Rectal smooth muscle tissue (tissue), 1 donor: ENCODE data around the gene VPS37B.

Experiments
- H3K27ac ChIP-seq: one replicate; pipeline ENCODE4 v1.7.0; 2013; ENCODE audit warnings: low read depth, low read length, inconsistent platforms
- H3K27me3 ChIP-seq: one replicate; pipeline ENCODE4 v1.7.0; 2013; ENCODE audit warnings: low read length; ENCODE audit not compliant: control insufficient read depth, insufficient read depth
- H3K36me3 ChIP-seq: one replicate; pipeline ENCODE4 v1.7.0; 2013; ENCODE audit warnings: low read length; ENCODE audit not compliant: control insufficient read depth, insufficient read depth
- H3K4me1 ChIP-seq: one replicate; pipeline ENCODE4 v1.7.0; 2013; ENCODE audit warnings: low read length; ENCODE audit not compliant: control insufficient read depth, insufficient read depth
- H3K4me3 ChIP-seq: one replicate; pipeline ENCODE4 v1.7.0; 2013; ENCODE audit warnings: low read length
- H3K9ac ChIP-seq: one replicate; pipeline ENCODE4 v1.7.0; 2013; ENCODE audit warnings: low read length

VPS37B gene

DNA sequence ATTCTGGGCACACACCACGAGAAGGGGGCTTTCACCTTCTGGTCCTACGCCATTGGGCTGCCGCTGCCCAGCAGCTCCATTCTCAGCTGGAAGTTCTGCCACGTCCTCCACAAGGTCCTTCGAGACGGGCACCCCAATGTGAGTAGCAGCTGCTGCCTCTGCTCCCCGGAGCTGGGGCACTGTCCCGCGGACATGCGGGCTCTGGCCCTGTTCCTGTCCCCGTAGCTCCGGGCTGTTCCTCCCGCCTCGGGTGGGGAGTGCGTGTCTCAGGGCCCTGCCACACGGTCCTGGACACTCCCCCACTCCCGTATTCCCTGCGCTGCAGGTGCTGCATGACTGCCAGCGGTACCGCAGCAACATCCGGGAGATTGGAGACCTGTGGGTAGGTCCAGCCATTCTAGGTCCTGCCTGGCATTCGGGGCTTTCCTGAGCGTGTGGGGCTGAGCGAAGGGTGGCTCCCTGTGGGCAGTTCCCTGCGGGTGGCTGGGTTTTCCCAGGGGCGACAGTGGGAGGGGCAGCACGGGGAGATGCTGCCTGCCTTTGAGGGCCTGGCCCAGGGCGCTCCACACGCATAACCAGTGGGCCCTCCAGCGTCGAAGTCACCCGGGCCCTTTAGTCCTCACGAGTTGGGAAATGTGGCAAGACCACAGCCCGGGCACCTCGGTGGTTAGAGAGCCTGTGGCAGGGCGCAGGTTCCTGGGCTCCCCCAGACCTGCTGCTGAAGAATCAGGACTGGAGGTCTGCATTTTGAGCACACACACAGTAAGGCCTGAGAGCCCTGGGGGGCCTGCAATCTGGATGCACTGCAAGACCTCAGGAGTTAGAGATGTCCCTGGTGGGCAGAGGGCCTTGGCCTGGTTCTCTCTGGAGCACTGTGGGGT, 47.2 kb downstream of the VPS37B start:
- Histone ChIP-seq H3K4me1 (no peaks in the 10 kb centered on the region), H3K4me3 (no peak overlapping the region), H3K27me3 (no peaks in the 10 kb centered on the region), H3K9ac (no peak overlapping the region), H3K27ac (no peak overlapping the region), H3K36me3 (no peaks in the 10 kb centered on the region)

- no peaks in the 10 kb centered on the region for H3K36me3 ChIP-seq
- no peak overlapping the region for H3K4me3 ChIP-seq
- no peaks in the 10 kb centered on the region for H3K27me3 ChIP-seq
- H3K4me1 ChIP-seq: no peaks in the 10 kb centered on the region
- H3K9ac ChIP-seq: no peak overlapping the region
- H3K27ac ChIP-seq: no peak overlapping the region
These were observed 48.0 kb downstream of the VPS37B start for GRCh38 chr12:122847921-122848421.

DNA sequence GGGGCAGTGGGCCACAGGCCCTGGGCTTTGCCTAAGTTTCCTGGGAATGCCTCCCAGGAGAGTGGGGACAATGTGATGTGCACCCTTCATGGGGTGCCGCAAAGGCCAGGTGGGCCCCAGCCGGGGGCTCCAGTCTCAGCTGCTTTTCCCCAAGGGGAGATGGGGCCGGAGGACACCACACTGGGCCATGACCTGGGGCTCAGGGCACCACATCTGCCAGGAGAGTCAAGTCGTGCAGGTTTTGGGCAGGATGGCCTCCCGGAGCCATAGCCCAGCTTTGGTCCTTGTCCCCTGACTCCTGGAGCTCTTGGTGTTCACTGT, 48.4 kb downstream of the VPS37B start:
- Histone ChIP-seq H3K27ac (no peak overlapping the region), H3K36me3 (no peaks in the 10 kb centered on the region), H3K4me1 (no peaks in the 10 kb centered on the region), H3K4me3 (no peak overlapping the region), H3K27me3 (no peaks in the 10 kb centered on the region), H3K9ac (no peak overlapping the region)

DNA sequence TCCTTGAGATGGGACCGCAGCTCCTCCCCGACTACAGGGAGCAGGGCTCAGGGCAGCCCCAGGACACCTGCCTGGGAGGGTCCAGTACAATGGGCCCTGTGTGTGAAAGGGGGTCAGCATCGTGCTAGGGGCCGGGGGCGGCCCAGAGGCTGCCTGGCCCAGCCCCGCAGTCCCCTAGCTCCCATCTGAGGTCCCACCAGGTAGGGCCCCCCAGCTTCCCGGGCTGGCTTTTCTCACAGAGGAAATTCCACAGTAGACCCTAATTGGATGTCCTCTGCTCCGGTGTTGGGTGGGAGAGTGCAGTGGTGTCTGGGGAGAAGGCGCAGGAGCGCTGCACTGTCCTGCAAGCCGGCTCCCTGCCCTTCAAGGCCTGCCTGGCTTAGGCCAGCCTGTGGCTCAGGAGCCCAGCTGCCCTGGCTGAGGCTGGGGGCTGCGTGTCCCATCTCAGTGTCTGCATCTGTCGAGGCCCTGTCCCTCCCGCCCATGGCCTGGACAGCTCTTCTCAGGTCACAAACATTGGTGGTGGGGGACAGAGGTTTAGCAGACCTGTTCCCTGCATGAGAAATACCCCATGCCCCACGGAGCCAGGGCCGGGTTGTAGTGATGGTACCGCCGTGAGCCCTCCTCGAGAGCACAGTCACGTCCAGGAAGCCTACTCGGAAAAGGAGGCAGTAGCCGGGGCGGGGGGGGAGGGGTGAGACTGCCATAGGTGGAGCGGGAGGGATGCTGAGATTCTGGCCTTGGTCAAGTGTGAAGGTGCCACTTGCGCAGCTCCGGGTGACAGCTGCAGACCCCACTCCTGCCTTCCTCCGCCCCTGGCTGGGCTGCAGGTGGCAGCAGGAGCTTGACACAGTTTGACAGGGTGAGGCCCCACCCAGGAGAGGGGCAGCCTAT, 49.1 kb downstream of the VPS37B start:
- Histone ChIP-seq H3K27ac (no peak overlapping the region), H3K4me1 (no peaks in the 10 kb centered on the region)

GRCh38 chr12:122845865-122846621, 49.9 kb downstream of the VPS37B start:
- no peak overlapping the region for H3K4me3 ChIP-seq
- H3K27ac ChIP-seq: no peak overlapping the region
- no peaks in the 10 kb centered on the region for H3K27me3 ChIP-seq
- H3K36me3 ChIP-seq: no peaks in the 10 kb centered on the region
- H3K9ac ChIP-seq: no peak overlapping the region
- H3K4me1 ChIP-seq: no peaks in the 10 kb centered on the region

More for the DNA sequence above, 49.1 kb downstream of the VPS37B start:
- Histone ChIP-seq H3K36me3 (no peaks in the 10 kb centered on the region), H3K27me3 (no peaks in the 10 kb centered on the region), H3K4me3 (no peak overlapping the region), H3K9ac (no peak overlapping the region)

DNA sequence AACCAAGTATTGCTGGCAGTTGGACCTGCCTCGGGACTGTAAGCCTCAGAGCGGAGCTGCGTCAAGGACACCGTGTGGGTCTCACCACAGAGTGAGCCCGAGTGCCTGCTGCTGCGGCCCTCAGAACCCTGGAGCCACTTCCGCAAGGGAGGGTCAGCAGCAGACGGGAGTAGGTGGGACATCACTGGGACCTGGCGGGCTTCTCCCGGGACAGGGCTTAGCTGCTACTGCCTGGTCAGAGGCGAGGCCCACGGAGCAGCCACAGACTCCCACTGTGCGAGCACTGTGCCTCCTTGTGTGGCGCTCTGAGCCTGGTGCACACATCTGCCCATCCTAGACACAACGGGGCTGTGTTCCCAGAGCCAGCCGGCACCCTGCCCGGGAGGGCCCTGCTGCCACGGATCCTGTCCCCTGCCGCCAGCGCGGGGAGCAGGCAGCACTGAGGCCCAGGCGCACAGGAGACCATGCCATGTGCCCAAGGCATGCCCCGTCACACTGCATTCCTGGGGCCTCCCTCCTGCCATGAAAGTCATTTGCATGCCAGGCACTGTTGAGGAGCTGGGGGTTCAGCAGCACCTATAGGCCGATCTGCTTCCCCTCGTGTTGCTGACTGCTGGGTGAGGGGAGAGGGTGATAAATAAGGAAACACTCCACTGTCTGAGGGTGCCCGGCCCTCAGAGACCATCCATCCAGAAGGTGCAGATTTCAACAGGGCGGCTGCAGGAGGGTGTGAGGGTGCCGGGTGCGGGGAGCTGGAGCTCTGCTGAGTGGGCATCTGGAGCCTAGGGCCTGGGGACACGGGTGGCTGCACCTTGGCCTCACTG, 50.7 kb downstream of the VPS37B start:
- Histone ChIP-seq H3K27me3 (no peaks in the 10 kb centered on the region), H3K27ac (peak overlapping the region; percentile 14), H3K4me3 (no peak overlapping the region), H3K36me3 (no peaks in the 10 kb centered on the region), H3K4me1 (no peaks in the 10 kb centered on the region), H3K9ac (no peak overlapping the region)

DNA sequence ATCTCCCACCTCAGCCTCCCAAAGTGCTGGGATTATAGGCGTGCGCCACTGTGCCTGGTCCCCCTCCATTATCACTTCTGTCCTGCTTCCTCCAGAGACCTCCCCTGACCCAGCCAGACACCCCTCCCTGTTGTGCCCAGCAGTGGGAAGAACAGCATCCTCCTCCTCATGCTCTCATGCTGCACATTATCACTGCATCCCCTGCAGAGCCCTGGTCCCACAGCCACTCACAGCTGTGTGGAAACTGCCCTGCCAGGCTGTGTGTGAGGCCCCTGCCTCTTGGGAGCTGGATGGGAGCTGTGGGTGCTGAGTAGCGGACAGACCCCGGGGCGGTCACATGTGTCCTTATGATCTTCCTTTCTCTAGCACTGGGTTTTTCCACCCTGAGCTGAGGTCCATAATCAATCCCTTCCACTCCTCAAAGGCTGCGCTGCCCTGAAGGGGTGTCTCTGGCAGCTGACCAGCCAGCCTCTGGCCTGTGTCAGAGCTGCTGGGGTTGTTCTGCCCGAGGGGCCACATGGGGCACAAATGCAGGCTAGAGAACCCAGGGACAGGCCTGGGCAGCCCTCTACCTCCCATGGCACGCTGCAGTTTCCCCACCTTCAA, 51.5 kb downstream of the VPS37B start:
- Histone ChIP-seq H3K4me1 (no peaks in the 10 kb centered on the region), H3K27me3 (no peaks in the 10 kb centered on the region), H3K27ac (peak overlapping the region; percentile 14), H3K9ac (no peak overlapping the region), H3K36me3 (no peaks in the 10 kb centered on the region), H3K4me3 (no peak overlapping the region)

GRCh38 chr12:122843455-122843854, 52.5 kb downstream of the VPS37B start:
- Histone ChIP-seq H3K4me1 (no peaks in the 10 kb centered on the region), H3K36me3 (no peaks in the 10 kb centered on the region), H3K9ac (no peak overlapping the region), H3K4me3 (no peak overlapping the region), H3K27me3 (no peaks in the 10 kb centered on the region), H3K27ac (no peak overlapping the region)

GRCh38 chr12:122842505-122843405, 53.2 kb downstream of the VPS37B start:
- no peak overlapping the region for H3K4me3 ChIP-seq
- no peaks in the 10 kb centered on the region for H3K27me3 ChIP-seq
- no peaks in the 10 kb centered on the region for H3K36me3 ChIP-seq
- H3K9ac ChIP-seq: no peak overlapping the region
- no peaks in the 10 kb centered on the region for H3K4me1 ChIP-seq
- no peak overlapping the region for H3K27ac ChIP-seq

DNA sequence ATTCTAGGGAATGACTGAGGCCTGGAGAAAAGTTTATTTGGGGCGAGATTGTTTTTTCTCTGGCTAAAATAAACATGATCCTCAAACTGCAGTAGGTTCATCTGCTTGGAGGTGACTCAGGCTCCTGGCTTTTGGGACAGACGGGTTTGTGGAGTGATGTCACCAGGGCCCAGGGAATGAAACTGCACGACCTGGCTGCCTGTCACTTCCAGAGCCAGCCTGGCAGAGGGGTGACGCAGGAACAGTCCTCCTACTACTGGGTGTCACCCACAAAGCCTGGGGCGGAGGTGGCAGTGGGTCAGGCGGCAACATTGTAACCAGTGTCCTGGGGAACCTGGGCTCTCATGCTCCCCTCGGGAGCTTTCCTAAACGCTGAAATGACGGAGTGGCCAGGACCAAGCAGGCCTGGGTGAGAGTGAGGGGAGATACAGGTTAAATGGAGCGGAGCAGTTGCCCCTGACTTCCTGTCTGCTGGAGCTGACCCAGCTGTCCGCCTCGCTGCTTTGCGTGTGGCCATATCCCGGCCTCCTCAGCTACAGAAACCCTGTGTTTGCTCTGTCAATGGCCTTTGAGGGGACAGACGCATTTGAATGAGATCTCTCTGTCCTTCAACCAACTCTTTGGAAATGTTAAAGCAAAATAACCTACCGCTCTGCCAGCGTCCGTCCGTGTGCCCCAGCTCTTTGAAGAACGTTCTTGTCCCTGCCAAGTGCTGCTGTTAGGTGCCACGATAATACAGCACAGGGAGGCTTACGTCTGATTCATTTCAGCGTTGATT, 54.2 kb downstream of the VPS37B start:
- no peaks in the 10 kb centered on the region for H3K27me3 ChIP-seq
- H3K9ac ChIP-seq: no peak overlapping the region
- no peaks in the 10 kb centered on the region for H3K36me3 ChIP-seq
- H3K4me3 ChIP-seq: no peak overlapping the region
- H3K4me1 ChIP-seq: no peaks in the 10 kb centered on the region
- H3K27ac ChIP-seq: no peak overlapping the region
